Measurements from ENCODE around the gene ARHGEF39. TPM values are rescaled to one million over a fixed set of nuclear protein-coding genes. Genes with fewer than 3 reads are reported as not detected.

ARHGEF39 gene
- total and polyA plus RNA-seq, 2 experiments from 2014 or later, result 1.8 to 2.1 TPM

DNA sequence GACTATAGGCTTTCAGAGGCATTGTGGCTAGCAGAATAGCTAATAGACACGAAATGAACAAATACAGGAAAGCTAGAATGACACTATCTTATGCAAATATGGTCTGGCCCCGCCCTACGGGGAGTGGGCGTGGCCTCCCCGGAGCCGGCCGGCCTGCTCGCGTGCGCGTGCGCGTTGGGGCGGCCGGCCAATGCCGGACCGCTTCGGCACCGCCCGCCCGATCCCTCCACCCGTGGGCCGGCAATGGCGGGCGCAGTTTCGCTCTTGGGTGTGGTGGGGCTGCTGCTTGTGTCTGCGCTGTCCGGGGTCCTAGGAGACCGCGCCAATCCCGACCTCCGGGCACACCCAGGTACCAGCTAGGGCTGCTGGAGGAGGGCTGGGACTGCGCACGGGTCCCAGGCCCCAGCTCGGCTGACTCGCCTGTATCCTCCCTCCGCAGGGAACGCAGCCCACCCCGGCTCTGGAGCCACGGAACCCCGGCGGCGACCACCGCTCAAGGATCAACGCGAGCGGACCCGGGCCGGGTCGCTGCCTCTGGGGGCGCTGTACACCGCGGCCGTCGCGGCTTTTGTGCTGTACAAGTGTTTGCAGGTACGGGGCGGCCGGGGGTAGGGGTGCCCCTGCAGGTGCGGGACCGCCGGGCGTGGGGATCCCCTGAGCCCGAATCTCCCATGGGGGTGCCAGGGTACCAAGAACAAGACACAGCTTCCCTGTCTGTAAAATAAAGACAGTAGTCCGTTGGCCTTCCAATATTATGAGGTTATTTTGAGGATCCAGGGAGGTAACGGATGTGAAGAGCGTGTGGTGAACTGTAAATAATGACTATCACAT lies 6.6 kb downstream of the ARHGEF39 start, which contains the start of gene CCDC107:
CCDC107 (plus strand) TSS at position 156 of the 831 bp plus-strand sequence; CDS start at position 244, 88 bp downstream.
- no peaks in the 10 kb centered on the region for H4K20me1 ChIP-seq (ENCODE audit: insufficient read depth)
- 0 to 1% methylated on average over 65 to 66 of the region's 67 CpGs for WGBS, 2 experiments (ENCODE audit: low coverage in 1 of 2, low lambda C conversion rate in 2 of 2, missing lambda C conversion rate in 2 of 2)

DNA sequence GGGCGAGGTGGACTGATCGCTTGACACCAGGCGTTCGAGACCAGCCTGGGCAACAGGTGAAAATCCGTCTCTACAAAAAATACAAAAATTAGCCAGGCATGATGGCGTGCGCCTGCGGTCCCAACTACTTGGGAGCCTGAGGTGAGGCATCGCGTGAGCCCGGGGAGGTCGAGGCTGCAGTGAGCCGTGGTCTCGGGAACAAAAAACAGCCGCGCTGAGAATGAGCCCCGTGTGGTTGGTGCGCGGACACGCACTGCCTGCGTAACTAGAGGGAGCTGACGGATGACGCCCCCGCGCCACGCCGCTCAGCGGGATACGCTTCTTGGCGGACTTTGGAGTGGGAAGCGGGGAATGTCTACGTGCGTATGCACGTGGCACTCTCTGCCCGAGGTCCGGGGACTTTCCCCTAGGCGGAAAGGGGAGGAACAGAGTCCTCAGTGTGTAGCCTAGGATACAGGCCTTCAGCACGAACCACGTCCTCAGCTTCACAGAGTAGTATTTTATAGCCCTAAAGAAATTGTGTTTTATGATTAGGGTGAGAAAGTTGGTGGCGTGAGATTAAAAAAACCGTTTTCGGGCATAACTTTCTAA lies 7.4 kb downstream of the ARHGEF39 start, which contains the start of gene RMRP:
RMRP (minus strand) TSS at position 474 of the 591 bp plus-strand sequence.
- Histone ChIP-seq H3K4me1 (ENCODE audit: insufficient read depth) (peaks cover 23% of the 10 kb centered on the region), H3K36me3 (ENCODE audit: low read depth) (peaks cover 5% of the 10 kb centered on the region; the same call in 1 of the 2 replicates), H3K4me3 (peak within 1 kb of the TSS; percentile 90), H3K9me2 (ENCODE audit: insufficient read depth) (no peaks in the 10 kb centered on the region), H3K79me2 (ENCODE audit: insufficient read depth) (peaks cover 18% of the 10 kb centered on the region; the same call in 1 of the 2 replicates), H3K27me3 (replicated peaks; ENCODE audit: insufficient read depth) (no peaks in the 10 kb centered on the region), H3K9ac (peak within 1 kb of the TSS; percentile 89), H2AFZ (peak within 1 kb of the TSS; percentile 78), H3K4me2 (ENCODE audit: unreplicated experiment) (peak within 1 kb of the TSS; percentile 97), H3K27ac (peak within 1 kb of the TSS; percentile 98), H3F3A (ENCODE audit: insufficient read depth) (peaks cover 31% of the 10 kb centered on the region), H3K9me3 (ENCODE audit: low read depth) (no peaks in the 10 kb centered on the region), H4K20me1 (ENCODE audit: insufficient read depth) (no peaks in the 10 kb centered on the region)
- in situ Hi-C loops (cut with MboI), result no loop called here
- TF ChIP-seq EZH2 (IDR thresholded peaks at IDR 0.05; ENCODE audit: insufficient read depth, poor library complexity, severe bottlenecking) (no peak), EZH2phosphoT487 (IDR thresholded peaks at IDR 0.05; ENCODE audit: insufficient read depth, low read depth) (no peak)
- peak; percentile 100 for DNase-seq
- 1 to 2% methylated on average over 40 to 41 of the region's 42 CpGs for WGBS, 2 experiments (ENCODE audit: low coverage in 1 of 2, low lambda C conversion rate in 2 of 2, missing lambda C conversion rate in 2 of 2)

More for the DNA sequence above, 6.6 kb downstream of the ARHGEF39 start, which contains the start of gene CCDC107:
- H3K9me3 ChIP-seq (ENCODE audit: low read depth), result no peaks in the 10 kb centered on the region
- H3K9ac ChIP-seq, result peak within 1 kb of the TSS; percentile 89
- peak within 1 kb of the TSS; percentile 97 for H3K4me2 ChIP-seq (ENCODE audit: unreplicated experiment)
- no peaks in the 10 kb centered on the region for H3K9me2 ChIP-seq (ENCODE audit: insufficient read depth)
- H3K36me3 ChIP-seq (ENCODE audit: low read depth), result peaks cover 5% of the 10 kb centered on the region; the same call in 1 of the 2 replicates
- no peak for TF ChIP-seq EZH2 (IDR thresholded peaks at IDR 0.05; ENCODE audit: insufficient read depth, poor library complexity, severe bottlenecking)
- TF ChIP-seq EZH2phosphoT487 (IDR thresholded peaks at IDR 0.05; ENCODE audit: insufficient read depth, low read depth), result no peak
- no peaks in the 10 kb centered on the region for H3K27me3 ChIP-seq (replicated peaks; ENCODE audit: insufficient read depth)
- H3K4me1 ChIP-seq (ENCODE audit: insufficient read depth), result peaks cover 18% of the 10 kb centered on the region
- in situ Hi-C loops (cut with MboI), result no loop called here
- H3K4me3 ChIP-seq, result peak within 1 kb of the TSS; percentile 90
- peaks cover 18% of the 10 kb centered on the region; the same call in 1 of the 2 replicates for H3K79me2 ChIP-seq (ENCODE audit: insufficient read depth)
- H3F3A ChIP-seq (ENCODE audit: insufficient read depth), result peaks cover 26% of the 10 kb centered on the region
- peak within 1 kb of the TSS; percentile 98 for H3K27ac ChIP-seq
- peak within 1 kb of the TSS; percentile 78 for H2AFZ ChIP-seq
- DNase-seq, result peak; percentile 93

DNA sequence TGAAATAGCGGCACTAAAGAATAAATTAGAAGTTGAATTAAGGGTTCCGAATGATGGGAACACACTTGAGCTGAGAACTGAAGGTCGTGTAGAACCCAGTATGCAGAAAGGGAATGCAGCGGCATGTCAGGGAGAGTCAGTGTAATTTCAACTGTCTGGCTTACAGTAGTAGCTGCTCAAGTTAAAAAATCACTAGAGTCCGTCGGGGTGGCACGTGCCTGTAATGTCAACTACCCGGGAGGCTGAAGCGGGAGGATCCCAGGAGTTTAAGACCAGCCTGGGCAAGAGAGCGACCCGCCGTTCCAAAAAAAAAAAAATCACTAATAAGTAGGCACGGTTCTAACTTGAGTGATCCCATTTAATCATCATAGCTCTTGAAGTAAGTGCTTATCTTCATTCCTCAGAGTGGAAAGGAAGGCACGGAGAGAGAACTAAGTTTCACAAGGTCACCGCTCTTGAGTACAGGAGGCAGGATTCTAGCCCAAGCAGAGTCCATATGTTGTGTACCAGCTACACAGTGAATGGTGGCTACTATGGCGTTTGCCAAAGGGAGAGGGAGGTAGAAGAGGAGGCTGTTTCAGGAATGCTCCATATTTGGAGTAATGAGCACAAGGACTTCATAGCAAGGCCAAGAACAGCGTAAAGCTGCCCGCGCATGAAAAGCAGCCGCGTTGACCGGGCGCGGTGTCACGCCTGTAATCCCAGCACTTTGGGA lies 8.0 kb downstream of the ARHGEF39 start:
- H3K27me3 ChIP-seq (replicated peaks; ENCODE audit: insufficient read depth), result no peaks in the 10 kb centered on the region
- no peaks in the 10 kb centered on the region for H3K9me3 ChIP-seq (ENCODE audit: low read depth)
- in situ Hi-C loops (cut with MboI), result no loop called here
- H2AFZ ChIP-seq, result peak overlapping the region; percentile 78
- H3K4me3 ChIP-seq, result peak overlapping the region; percentile 61
- WGBS, 2 experiments (ENCODE audit: low coverage in 1 of 2, low lambda C conversion rate in 2 of 2, missing lambda C conversion rate in 2 of 2), result 9 to 11% methylated on average over 25 of the region's 25 CpGs
- H3K9ac ChIP-seq, result peak overlapping the region; percentile 89
- H3K27ac ChIP-seq, result peak overlapping the region; percentile 98
- H3K9me2 ChIP-seq (ENCODE audit: insufficient read depth), result no peaks in the 10 kb centered on the region
- peak overlapping the region; percentile 80 for H3K4me2 ChIP-seq (ENCODE audit: unreplicated experiment)
- TF ChIP-seq EZH2 (IDR thresholded peaks at IDR 0.05; ENCODE audit: insufficient read depth, poor library complexity, severe bottlenecking) (no peak), EZH2phosphoT487 (IDR thresholded peaks at IDR 0.05; ENCODE audit: insufficient read depth, low read depth) (no peak)
- peak; percentile 68 for DNase-seq
- H3F3A ChIP-seq (ENCODE audit: insufficient read depth), result peaks cover 35% of the 10 kb centered on the region
- H4K20me1 ChIP-seq (ENCODE audit: insufficient read depth), result no peaks in the 10 kb centered on the region
- peaks cover 5% of the 10 kb centered on the region; the same call in 1 of the 2 replicates for H3K36me3 ChIP-seq (ENCODE audit: low read depth)
- H3K4me1 ChIP-seq (ENCODE audit: insufficient read depth), result peaks cover 26% of the 10 kb centered on the region
- H3K79me2 ChIP-seq (ENCODE audit: insufficient read depth), result peaks cover 18% of the 10 kb centered on the region; the same call in 1 of the 2 replicates

DNA sequence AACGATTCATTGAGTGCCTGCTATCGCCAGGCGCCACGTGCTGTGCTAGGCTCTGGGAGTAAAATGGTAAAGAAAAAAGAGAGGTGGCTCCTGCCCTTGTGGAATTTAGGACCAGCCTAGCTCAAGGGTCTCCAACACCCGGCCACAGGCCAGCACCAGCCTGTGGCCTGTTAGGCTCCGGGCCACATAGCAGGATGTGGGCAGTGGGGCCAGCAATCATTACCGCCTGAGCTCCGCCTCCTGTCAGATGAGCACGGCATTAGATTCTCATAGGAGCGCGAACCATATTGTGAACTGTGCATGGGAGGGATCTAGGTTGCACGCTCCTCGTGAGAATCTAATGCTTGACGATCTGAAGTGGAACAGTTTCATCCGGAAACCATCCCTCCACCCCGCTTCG lies 8.6 kb downstream of the ARHGEF39 start:
- H4K20me1 ChIP-seq (ENCODE audit: insufficient read depth), result no peaks in the 10 kb centered on the region
- peaks cover 26% of the 10 kb centered on the region for H3K4me1 ChIP-seq (ENCODE audit: insufficient read depth)
- DNase-seq, result no peak
- H3K79me2 ChIP-seq (ENCODE audit: insufficient read depth), result peaks cover 18% of the 10 kb centered on the region; the same call in 1 of the 2 replicates
- no peak overlapping the region for H3K4me3 ChIP-seq
- no peak overlapping the region for H3K4me2 ChIP-seq (ENCODE audit: unreplicated experiment)
- H3K9me2 ChIP-seq (ENCODE audit: insufficient read depth), result no peaks in the 10 kb centered on the region
- H3K9ac ChIP-seq, result no peak overlapping the region
- peak overlapping the region; percentile 78; the same call in 1 of the 2 replicates for H2AFZ ChIP-seq
- no peak for TF ChIP-seq EZH2 (IDR thresholded peaks at IDR 0.05; ENCODE audit: insufficient read depth, poor library complexity, severe bottlenecking)
- TF ChIP-seq EZH2phosphoT487 (IDR thresholded peaks at IDR 0.05; ENCODE audit: insufficient read depth, low read depth), result no peak
- peaks cover 5% of the 10 kb centered on the region; the same call in 1 of the 2 replicates for H3K36me3 ChIP-seq (ENCODE audit: low read depth)
- in situ Hi-C loops (cut with MboI), result no loop called here
- peaks cover 34% of the 10 kb centered on the region for H3F3A ChIP-seq (ENCODE audit: insufficient read depth)
- no peaks in the 10 kb centered on the region for H3K27me3 ChIP-seq (replicated peaks; ENCODE audit: insufficient read depth)
- H3K27ac ChIP-seq, result no peak overlapping the region
- 72 to 74% methylated on average over 17 of the region's 17 CpGs for WGBS, 2 experiments (ENCODE audit: low coverage in 1 of 2, low lambda C conversion rate in 2 of 2, missing lambda C conversion rate in 2 of 2)
- no peaks in the 10 kb centered on the region for H3K9me3 ChIP-seq (ENCODE audit: low read depth)
